ENCODE results near the gene DDAH1. TPM values are rescaled to one million over a fixed set of nuclear protein-coding genes. Genes with fewer than 3 reads are reported as not detected.

DDAH1 gene
- total and polyA plus RNA-seq, 2 of the 8 experiments (the other 6 are each of a cell fraction or from before 2014, with no cell fraction given): 22.8 to 54.5 TPM

DNA sequence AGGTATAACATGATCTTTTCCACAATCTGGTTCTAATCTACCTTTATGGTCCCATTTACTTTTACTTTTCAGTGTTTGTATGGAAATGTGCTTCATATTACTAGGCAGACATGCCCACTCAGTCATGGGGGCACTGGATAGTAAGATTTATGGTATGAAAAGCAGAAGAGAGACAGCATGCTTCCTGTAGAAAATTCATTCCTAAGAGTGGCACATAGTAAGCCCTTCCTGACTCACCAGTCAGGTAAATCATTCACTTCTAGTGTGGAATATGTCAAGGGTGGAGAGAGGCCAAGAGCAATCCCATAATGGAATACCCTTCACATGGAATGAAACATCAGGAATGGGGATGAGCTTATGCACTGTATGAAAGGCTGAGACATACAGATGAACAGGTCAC, 139.0 kb downstream of the DDAH1 start:
- Histone ChIP-seq H2BK20ac (ENCODE audit: low read length) (no peak overlapping the region), H2BK5ac (ENCODE audit: low read depth, low read length) (no peak overlapping the region), H3K79me2 (ENCODE audit: control insufficient read depth in 1 of 2, insufficient read depth in 2 of 2, low read length in 2 of 2) (no peaks in the 10 kb centered on the region), H2BK12ac (ENCODE audit: low read depth, low read length) (no peak overlapping the region), H4K8ac (ENCODE audit: extremely low read depth, insufficient read depth, low read length) (no peak overlapping the region), H3K79me1 (ENCODE audit: low read depth, low read length) (no peaks in the 10 kb centered on the region), H3K23ac (ENCODE audit: insufficient read length) (no peak overlapping the region), H2AK5ac (ENCODE audit: low read depth, low read length) (no peak overlapping the region), H3K14ac (ENCODE audit: insufficient read length) (no peak overlapping the region), H2BK15ac (ENCODE audit: low read length) (no peak overlapping the region), H3K9me3 (ENCODE audit: insufficient read depth in 2 of 2, low read depth in 1 of 2, low read length in 1 of 2) (no peaks in the 10 kb centered on the region), H3K4me3 (ENCODE audit: extremely low read depth in 1 of 4, insufficient read depth in 2 of 4, low read depth in 3 of 4, low read length in 4 of 4) (no peak overlapping the region), H4K20me1 (replicated peaks in 1 of 2; ENCODE audit: control insufficient read depth in 1 of 2, insufficient read depth in 2 of 2, low read length in 2 of 2) (no peaks in the 10 kb centered on the region), H3K4me2 (ENCODE audit: insufficient read depth in 1 of 2, low read depth in 2 of 2, low read length in 2 of 2) (no peak overlapping the region), H4K91ac (replicated peaks; ENCODE audit: insufficient read length, low read length) (no peak overlapping the region), H4K5ac (ENCODE audit: insufficient read length, low read depth, low read length) (no peak overlapping the region), H3K23me2 (ENCODE audit: low read depth, low read length) (no peaks in the 10 kb centered on the region), H3K36me3 (ENCODE audit: control insufficient read depth in 2 of 4, insufficient read depth in 4 of 4, low read length in 3 of 4) (no peaks in the 10 kb centered on the region), H3K4me1 (replicated peaks in 1 of 4; ENCODE audit: control insufficient read depth in 3 of 4, insufficient read depth in 4 of 4, low read length in 3 of 4) (peaks cover 0 to 20% (median 5%) of the 10 kb centered on the region in 4 experiments; a peak in 5 of 7 replicates), H3K56ac (replicated peaks; ENCODE audit: insufficient read length, low read depth, low read length) (no peak overlapping the region), H3K27me3 (replicated peaks in 1 of 4; ENCODE audit: control insufficient read depth in 3 of 4, extremely low read depth in 1 of 4, insufficient read depth in 3 of 4, low read length in 3 of 4) (no peaks in the 10 kb centered on the region), H3K9ac (replicated peaks in 1 of 4; ENCODE audit: extremely low read depth in 1 of 4, low read depth in 3 of 4, low read length in 3 of 4) (no peak overlapping the region), H2AFZ (ENCODE audit: low read length) (no peak overlapping the region), H3K27ac (ENCODE audit: low read depth, low read length) (no peak overlapping the region), H2BK120ac (replicated peaks; ENCODE audit: low read depth, low read length) (no peak overlapping the region), H3K18ac (ENCODE audit: extremely low read depth, low read length) (no peak overlapping the region), H3K4ac (replicated peaks; ENCODE audit: insufficient read length, low read depth, low read length) (no peak overlapping the region)
- no peak for FAIRE-seq
- DNase-seq (ENCODE audit: low read depth in 1 of 2, low spot score in 2 of 2): no peak
- POLR2A ChIA-PET (ENCODE audit: partially characterized antibody): interaction anchor here (1.9 kb wide), 1 partner anchor 258 kb away, joined by 5 read pairs; no protein-coding TSS in a partner anchor
- CTCF ChIA-PET (ENCODE audit: partially characterized antibody): no interaction called here
- TF ChIP-seq TAF1 (IDR thresholded peaks at IDR 0.05; ENCODE audit: low read depth, low read length): no peak
- TF ChIP-seq RFX5 (IDR thresholded peaks at IDR 0.05; ENCODE audit: borderline replicate concordance, low read depth, low read length): no peak
- TF ChIP-seq, protein P1, sequence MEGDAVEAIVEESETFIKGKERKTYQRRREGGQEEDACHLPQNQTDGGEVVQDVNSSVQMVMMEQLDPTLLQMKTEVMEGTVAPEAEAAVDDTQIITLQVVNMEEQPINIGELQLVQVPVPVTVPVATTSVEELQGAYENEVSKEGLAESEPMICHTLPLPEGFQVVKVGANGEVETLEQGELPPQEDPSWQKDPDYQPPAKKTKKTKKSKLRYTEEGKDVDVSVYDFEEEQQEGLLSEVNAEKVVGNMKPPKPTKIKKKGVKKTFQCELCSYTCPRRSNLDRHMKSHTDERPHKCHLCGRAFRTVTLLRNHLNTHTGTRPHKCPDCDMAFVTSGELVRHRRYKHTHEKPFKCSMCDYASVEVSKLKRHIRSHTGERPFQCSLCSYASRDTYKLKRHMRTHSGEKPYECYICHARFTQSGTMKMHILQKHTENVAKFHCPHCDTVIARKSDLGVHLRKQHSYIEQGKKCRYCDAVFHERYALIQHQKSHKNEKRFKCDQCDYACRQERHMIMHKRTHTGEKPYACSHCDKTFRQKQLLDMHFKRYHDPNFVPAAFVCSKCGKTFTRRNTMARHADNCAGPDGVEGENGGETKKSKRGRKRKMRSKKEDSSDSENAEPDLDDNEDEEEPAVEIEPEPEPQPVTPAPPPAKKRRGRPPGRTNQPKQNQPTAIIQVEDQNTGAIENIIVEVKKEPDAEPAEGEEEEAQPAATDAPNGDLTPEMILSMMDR (IDR thresholded peaks at IDR 0.05; ENCODE audit: control extremely low read depth in 1 of 3, insufficient read depth in 1 of 3, low read depth in 1 of 3, low read length in 3 of 3): no peak
- no peak for TF ChIP-seq ASH2L (IDR thresholded peaks at IDR 0.05; ENCODE audit: low read length)
- no peak for TF ChIP-seq CHD1 (IDR thresholded peaks at IDR 0.05; ENCODE audit: low read depth, low read length)
- no peak for TF ChIP-seq SIN3A (conservative IDR thresholded peaks at IDR 0.05 in 1 of 2, IDR thresholded peaks at IDR 0.05 in 1 of 2; ENCODE audit: low read depth in 1 of 2, low read length in 2 of 2)
- TF ChIP-seq RBBP5 (IDR thresholded peaks at IDR 0.05; ENCODE audit: borderline replicate concordance, low read depth, low read length): no peak
